GM19463 (cell line): ENCODE measurements around the gene IL13RA2.

ENCODE experiments used
- ATAC-seq: cut with Tn5 transposase; IDR thresholded peaks from one replicate; pipeline ENCODE4 v1.9.1; 2021; ENCODE audit warnings: mild to moderate bottlenecking, moderate library complexity; ENCODE audit not compliant: unreplicated experiment

Gene IL13RA2

GRCh38 chrX:115017455-115017854 lies at the start of gene IL13RA2:
IL13RA2 (minus strand) TSS chrX:115017616; CDS start chrX:115017269, 347 bp downstream.
- ATAC-seq: no peak

- ATAC-seq: no peak
Measured at GRCh38 chrX:115065304-115065703, 47.9 kb upstream of the IL13RA2 start.

DNA sequence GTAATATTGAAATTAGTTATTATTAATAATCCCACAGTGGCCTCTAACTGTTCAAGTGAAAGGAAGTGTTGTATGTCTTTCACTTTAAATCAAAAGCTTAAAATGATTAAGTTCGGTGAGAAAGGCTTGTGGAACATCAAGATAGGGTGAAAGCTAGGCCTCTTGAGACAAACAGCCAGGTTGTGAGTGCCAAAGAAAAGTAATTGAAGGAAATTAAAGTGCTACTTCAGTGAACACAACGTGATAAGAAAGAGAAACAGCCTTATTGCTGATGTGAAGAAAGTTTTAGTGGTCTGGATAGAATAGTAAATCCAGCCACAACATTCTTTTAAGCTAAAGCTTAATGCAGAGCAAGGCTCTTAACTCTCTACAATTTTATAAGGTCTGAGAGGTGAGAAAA lies 42.6 kb upstream of the IL13RA2 start:
- ATAC-seq: no peak

GRCh38 chrX:115058276-115058675 lies 40.9 kb upstream of the IL13RA2 start:
- no peak for ATAC-seq

GRCh38 chrX:115054876-115055275 lies 37.5 kb upstream of the IL13RA2 start:
- no peak for ATAC-seq

DNA sequence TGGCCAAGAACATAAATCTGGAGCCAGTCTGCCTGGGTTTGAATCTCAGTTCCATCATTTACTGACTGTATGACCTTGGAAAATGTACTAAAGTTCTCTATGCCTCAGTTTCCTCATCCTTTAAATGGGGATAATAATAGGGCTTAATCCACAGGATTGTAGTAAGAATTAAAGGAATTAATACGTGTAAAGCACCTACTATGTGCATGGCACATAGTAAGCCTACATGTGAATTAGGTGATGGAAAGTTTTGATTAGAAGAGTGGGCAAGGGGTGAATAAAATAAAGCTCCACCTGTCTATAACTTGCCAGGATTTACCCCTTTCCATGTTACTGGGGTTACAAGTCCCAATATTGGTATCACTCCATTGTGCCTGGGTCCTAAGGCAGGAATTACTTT lies 35.8 kb upstream of the IL13RA2 start:
- no peak for ATAC-seq

DNA sequence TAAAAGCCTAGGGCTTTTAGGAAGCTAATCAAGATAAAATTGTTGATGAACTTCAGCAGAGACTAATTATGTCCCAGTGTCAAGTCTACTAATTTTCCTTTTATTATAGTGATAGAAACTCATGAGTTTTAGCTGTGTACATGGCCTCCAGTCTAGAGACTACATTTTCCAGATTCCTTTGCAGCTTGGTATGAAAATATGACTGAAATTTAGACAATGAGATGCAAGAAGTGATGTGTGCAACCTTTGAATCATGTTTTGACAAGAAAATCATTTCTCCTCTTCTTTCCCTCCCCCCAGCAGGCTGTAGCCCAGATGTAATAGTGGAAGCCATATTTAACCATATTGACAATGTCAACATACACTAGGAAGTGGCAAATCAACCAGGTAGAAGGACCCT lies 30.3 kb upstream of the IL13RA2 start:
- ATAC-seq: no peak

DNA sequence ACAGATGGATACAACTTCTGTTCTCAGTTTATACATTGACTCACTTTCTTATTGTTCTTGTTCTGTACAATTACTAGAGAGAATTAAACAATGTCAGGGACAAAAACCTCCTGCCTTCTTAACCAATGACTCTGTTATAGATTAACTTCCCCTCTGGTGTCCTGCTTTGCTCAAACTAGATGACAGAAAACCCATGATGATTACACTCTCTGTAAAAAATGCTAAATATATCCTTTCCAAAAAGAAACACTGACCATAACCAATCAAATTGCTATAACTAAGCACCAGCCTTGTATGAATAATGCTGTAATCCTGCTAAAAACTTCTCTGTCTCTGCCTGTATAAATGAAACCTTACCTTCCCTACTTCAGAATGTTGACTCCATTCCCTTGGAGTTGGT lies 29.8 kb upstream of the IL13RA2 start:
- no peak for ATAC-seq

DNA sequence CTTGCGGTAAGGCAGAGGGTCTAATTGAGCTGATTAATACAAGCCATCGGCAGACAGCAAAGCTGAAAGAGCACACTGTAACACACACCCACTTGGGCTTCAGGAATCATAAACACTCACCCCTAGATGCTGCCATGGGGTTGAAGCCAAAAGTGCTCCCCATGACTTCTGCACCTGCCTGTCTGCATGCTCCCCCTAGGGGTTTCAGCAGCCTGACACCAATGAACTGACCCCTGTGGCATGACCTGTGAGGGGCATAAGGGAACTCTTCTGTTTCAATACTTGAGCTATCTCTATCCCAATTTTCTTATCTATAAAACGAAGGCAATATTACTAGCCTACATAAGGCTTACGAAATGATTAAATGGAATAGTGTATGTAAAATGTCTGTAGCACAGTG lies 23.0 kb upstream of the IL13RA2 start:
- no peak for ATAC-seq

DNA sequence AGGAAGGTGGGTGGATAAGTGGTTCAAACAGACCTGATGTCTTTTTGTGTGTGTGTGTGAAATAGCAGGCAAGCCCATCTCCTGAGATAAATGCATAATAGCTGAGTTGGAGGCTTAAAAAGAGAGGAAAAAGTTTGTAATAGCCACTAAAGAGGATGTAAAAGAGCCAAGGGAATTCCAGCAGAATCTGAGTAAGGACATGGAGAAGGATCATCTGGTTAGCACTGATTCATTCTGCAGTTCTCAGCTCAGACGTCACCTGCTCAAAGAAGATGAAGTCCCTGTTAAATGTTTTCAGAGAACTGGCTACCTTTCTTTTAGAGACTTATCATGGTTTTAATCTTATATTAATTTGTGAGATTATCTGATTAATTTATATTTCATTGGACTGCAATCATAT lies 21.0 kb upstream of the IL13RA2 start:
- ATAC-seq: no peak

DNA sequence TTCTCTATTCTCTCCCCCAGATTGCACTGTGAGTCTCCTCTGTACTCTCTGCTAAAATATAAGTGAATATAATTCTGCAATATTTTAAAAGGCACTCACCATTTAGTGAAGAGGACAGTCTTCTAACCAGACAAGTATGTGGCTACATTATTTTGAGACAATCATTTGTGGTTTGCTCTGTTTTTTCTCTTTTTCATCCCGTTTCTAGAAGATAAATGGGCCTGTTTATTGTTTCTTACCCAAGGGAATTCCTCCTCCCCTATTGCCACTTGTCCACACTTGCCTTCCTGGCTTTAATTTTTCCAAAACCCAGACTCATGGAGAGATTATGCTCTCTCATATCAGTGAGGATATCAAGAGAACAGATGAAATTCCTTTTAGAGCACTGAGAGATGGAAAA lies 18.6 kb upstream of the IL13RA2 start:
- ATAC-seq: no peak

DNA sequence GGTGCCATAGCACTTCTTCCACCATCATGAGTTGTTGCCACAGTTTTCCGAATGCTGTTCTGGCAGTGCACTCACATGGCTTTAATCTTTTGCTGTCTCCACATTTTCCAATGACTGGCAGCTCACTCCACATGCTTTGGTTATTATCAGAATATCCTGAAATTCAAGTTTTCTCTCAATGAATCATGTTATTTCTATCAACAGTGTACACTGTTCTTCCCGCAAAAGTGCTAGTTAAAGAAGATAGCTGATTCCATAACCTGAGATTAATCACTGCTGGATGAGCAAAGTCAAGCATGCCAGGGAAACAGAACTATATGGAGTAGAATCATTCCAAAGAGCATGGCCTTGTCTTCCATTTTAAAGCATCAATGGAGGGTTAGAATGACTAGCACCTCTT lies 14.6 kb upstream of the IL13RA2 start:
- ATAC-seq: no peak

DNA sequence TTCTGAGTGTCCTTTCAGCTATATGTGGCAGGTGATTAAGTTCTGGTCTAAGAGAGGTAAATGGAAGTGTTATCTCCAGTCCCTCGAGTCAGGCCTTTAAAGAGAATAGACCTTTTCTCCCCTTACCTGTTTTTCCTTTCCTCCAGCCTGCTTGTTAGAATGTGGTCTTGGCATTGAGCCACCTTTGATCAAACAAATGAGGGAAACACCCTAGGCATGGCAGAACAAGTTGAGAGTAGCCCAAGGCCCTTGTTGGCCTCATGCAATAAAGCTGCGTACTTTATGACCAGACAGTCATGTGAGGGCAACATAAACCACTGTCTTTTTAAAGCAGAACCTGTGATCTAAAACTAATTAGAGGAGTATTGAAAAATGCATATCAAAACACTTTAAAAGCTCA lies 13.2 kb upstream of the IL13RA2 start:
- no peak for ATAC-seq

DNA sequence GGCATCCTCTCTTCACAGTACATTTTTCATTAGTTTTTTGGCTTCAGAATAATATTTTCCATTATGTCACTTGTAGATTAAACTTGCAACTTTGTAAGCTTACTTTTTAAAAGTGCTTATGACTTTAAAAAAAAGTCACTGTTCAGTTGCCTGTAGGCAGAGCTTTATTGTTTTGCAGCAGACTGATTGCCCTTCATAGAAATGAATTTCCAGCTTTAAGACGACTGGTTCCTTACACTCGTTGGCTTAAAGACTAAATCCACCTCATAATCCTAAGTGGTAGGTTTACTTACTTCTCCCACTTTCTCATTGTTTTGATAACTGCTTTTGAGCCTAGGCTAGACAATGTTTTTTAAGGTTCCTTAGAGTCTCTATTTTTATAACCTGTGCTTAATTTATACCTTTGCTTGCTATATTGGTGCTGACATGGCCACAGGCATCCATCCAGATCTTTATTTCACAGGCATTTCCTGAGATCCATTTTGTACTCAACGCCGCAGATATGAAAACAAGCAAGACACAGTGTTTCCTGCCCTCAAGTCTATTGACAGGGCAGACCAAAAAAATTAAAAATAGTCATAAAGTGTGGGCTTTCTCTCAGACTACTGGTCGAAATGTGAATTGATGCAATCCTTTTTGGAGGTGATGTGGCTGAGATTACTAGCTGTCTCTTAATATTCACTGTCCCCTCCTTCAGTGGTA lies 12.6 kb upstream of the IL13RA2 start:
- ATAC-seq: no peak

DNA sequence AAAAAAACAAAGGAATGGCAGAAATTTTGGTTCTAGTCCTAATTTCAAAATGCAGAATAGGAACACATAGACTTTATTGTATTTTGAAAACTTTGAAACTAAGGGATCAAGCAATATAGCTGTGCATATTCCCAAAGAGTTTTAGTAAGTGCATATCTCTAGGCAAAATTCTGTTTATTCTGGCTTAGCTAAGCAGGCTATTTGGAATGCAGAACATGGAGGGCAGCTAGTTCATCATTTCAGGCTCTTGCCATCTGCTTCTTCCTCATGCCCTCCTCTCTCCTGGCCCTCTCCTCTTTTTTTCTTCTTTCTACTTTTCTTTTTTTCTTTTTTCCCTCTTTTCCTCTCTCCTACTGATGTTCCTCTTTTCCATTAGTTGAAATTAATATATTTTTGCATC lies 12.0 kb upstream of the IL13RA2 start:
- ATAC-seq: no peak

DNA sequence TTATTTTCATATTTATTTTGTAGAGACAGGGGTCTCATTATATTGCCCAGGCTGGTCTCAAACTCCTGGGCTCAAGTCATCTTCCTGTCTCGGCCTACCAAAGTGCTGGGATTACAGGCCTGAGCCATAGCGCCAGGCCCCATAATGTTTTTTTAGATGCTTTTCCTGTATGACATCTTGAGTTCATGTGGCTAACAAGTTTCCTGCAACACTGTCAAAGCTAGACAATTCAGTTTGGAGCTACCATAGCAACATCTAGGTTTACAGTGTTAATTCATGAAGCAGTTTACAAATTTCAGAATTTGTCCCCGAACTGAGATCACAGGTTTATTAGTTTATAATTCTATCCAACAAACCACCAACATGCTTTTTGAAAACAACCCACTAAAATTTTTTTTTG lies 6.4 kb upstream of the IL13RA2 start:
- ATAC-seq: no peak

DNA sequence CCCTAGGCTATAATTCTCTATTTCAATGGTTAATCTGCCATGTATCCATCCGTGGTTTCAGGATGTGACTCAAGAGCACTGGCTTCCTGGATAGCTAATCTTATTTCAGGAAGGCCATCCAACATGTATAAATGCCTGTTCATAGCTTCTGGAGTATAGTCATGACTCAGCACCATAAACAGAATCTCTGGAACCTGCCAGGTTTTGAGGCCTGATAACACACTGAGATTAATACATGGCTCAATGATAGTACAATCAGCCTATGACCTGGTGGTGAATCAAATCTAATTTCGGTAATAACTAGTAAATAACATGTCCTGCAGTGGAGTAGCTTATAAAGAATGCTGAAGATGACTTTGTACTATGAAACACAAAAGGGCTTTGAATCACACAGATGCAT lies 5.7 kb upstream of the IL13RA2 start:
- ATAC-seq: no peak

- no peak for ATAC-seq
Measured at GRCh38 chrX:115021121-115021520, 3.7 kb upstream of the IL13RA2 start.

- ATAC-seq: no peak
Measured at GRCh38 chrX:115018944-115019343, 1.5 kb upstream of the IL13RA2 start.

GRCh38 chrX:115018040-115018647 lies 728 bp upstream of the IL13RA2 start:
- no peak for ATAC-seq

DNA sequence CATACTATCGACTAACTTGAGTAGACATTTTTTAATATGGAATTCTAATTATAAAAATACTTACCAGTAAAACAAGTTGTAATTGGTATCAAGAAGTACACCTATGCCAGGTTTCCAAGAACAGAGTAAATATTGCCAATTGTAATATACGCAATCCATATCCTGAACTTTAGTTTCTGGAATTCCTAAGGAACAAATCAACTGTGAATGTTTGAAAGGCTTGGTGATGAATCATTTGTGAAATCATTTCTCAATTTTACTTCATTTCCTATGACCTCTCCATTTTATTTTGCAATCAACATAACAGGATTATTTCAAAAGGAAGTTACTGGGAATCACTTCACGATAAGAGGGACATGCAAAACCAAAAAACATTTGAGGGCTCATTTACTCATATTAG lies 3.7 kb downstream of the IL13RA2 start:
- ATAC-seq: no peak

DNA sequence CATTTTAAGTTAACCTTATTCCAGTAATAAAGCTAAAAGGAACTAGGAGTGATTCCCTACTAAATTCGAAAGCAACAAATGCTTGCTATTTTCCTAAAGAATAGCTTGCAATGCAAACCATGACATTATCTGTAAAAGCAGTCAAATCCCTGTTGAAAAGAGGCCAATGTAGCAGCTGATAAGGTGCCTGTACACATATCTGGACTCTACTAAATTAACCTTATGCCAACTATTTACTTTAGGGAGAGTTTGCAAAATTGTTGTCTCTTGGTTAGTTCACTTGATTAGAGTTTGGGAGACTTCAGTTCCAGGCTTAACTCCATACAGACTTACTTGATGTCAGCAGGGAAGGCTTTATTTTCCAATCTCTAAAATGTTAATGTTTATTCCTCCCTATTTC lies 6.0 kb downstream of the IL13RA2 start:
- no peak for ATAC-seq

DNA sequence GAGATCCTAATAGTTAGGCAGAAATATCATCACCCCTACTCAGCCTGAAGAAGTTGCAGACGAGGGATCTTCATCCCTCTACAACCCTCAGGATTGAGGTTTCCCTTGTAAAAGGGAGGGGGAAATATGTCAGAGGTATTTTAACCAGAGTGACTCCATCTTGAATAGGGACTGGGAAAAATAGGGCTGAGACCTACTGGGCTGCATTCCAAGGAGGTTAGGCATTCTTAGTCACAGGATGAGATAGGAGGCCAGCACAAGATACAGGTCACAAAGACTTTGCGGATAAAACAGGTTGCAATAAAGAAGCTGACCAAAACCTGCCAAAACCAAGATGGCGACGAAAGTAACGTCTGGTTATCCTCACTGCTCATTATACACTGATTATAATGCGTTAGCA lies 17.5 kb downstream of the IL13RA2 start:
- ATAC-seq: no peak
